GM08714 (cell line): ENCODE results near the gene ZCCHC7.
A peak's percentile ranks its signal among the peaks of the same experiment; 100 is the strongest.
"Not testable (repeated sequence)": the region's sequence is repeated elsewhere in the genome, so short reads cannot be mapped to it uniquely, and the experiment has no call there.

Experiments
- H3K4me3 ChIP-seq: fragments of 200-500 bp; sonication (Bioruptor generic); 2 replicates; pipeline ENCODE4 v1.5.1; 2014; ENCODE audit warnings: mild to moderate bottlenecking, low read length, inconsistent platforms
- ZNF274 ChIP-seq: IDR thresholded peaks from 2 replicates; pipeline ENCODE4 v1.6.1; 2012; ENCODE audit warnings: mild to moderate bottlenecking, low read depth, low read length

Gene ZCCHC7

GRCh38 chr9:37290366-37290939, 170.1 kb downstream of the ZCCHC7 start:
- H3K4me3 ChIP-seq: peak overlapping the region; percentile 39; the same call in 1 of the 2 replicates
- no peak for TF ChIP-seq ZNF274

- H3K4me3 ChIP-seq: no peak overlapping the region; the same call in 1 of the 2 replicates
- TF ChIP-seq ZNF274: no peak
These were observed 170.6 kb downstream of the ZCCHC7 start for GRCh38 chr9:37290940-37291485.

GRCh38 chr9:37291612-37292238, 171.4 kb downstream of the ZCCHC7 start:
- H3K4me3 ChIP-seq: not testable (repeated sequence)

- no peak overlapping the region for H3K4me3 ChIP-seq
- TF ChIP-seq ZNF274: no peak
These were observed 172.5 kb downstream of the ZCCHC7 start for GRCh38 chr9:37292896-37293295.

GRCh38 chr9:37293664-37294524, 173.5 kb downstream of the ZCCHC7 start:
- H3K4me3 ChIP-seq: no peak overlapping the region

GRCh38 chr9:37295178-37295577, 174.8 kb downstream of the ZCCHC7 start:
- no peak for TF ChIP-seq ZNF274
- H3K4me3 ChIP-seq: no peak overlapping the region

More at GRCh38 chr9:37293664-37294524, 173.5 kb downstream of the ZCCHC7 start:
- no peak for TF ChIP-seq ZNF274

- H3K4me3 ChIP-seq: no peak overlapping the region
- TF ChIP-seq ZNF274: no peak
These were observed 175.4 kb downstream of the ZCCHC7 start for GRCh38 chr9:37295796-37296195.

GRCh38 chr9:37297592-37297991, 177.2 kb downstream of the ZCCHC7 start:
- TF ChIP-seq ZNF274: no peak
- H3K4me3 ChIP-seq: no peak overlapping the region

GRCh38 chr9:37300620-37301019, 180.2 kb downstream of the ZCCHC7 start:
- TF ChIP-seq ZNF274: no peak
- H3K4me3 ChIP-seq: no peak overlapping the region

- no peak for TF ChIP-seq ZNF274
- H3K4me3 ChIP-seq: no peak overlapping the region; the same call in 1 of the 2 replicates
These were observed 180.9 kb downstream of the ZCCHC7 start for GRCh38 chr9:37301042-37301853.

- TF ChIP-seq ZNF274: no peak
- H3K4me3 ChIP-seq: no peak overlapping the region; the same call in none of the 2 replicates
These were observed 181.4 kb downstream of the ZCCHC7 start for GRCh38 chr9:37301854-37302172.

GRCh38 chr9:37302277-37302676, 181.9 kb downstream of the ZCCHC7 start:
- no peak overlapping the region; the same call in 1 of the 2 replicates for H3K4me3 ChIP-seq
- TF ChIP-seq ZNF274: no peak

GRCh38 chr9:37303272-37303671, 182.9 kb downstream of the ZCCHC7 start:
- peak overlapping the region; percentile 35; the same call in 1 of the 2 replicates for H3K4me3 ChIP-seq

GRCh38 chr9:37309136-37309535, 188.8 kb downstream of the ZCCHC7 start:
- no peak overlapping the region for H3K4me3 ChIP-seq
- no peak for TF ChIP-seq ZNF274
